Stomach (tissue), 9 donors: ENCODE results near the gene DLG4. TPM values are rescaled to one million over a fixed set of nuclear protein-coding genes. Genes with fewer than 3 reads are reported as not detected.
A peak's percentile ranks its signal among the peaks of the same experiment; 100 is the strongest.

ENCODE experiments used
- DNase-seq, 2 donors: peaks; one replicate each; pipeline versions ENCODE4 v3.0.0 to v3.0.0-alpha.2; 2013 to 2019
- H3K27ac ChIP-seq, 5 donors: fragments of 200-600 bp in 4 of 5; sonication (generic) in 4 of 5; one replicate each; pipeline ENCODE4 v1.5.1; 2013 to 2019; ENCODE audit warnings: mild to moderate bottlenecking in 1 of 5, moderate library complexity in 1 of 5
- H3K27me3 ChIP-seq, 3 donors: fragments of 200-600 bp; sonication (generic); one replicate each; pipeline ENCODE4 v1.5.1; 2017 to 2019; ENCODE audit warnings: mixed run types in 1 of 3
- H3K36me3 ChIP-seq, 4 donors: fragments of 200-600 bp; sonication (generic); 1 replicate in 3 of 4; 2 replicates in 1 of 4; pipeline ENCODE4 v1.5.1; 2016 to 2019
- H3K4me1 ChIP-seq, 4 donors: fragments of 200-600 bp; sonication (generic); one replicate each; pipeline ENCODE4 v1.5.1; 2016 to 2019
- H3K4me3 ChIP-seq, 4 donors: fragments of 200-600 bp; sonication (generic) in 3 of 4; one replicate each; pipeline ENCODE4 v1.5.1; 2016 to 2019; ENCODE audit warnings: mild to moderate bottlenecking in 1 of 4
- H3K9me3 ChIP-seq, 4 donors: fragments of 200-600 bp; sonication (generic); one replicate each; pipeline ENCODE4 v1.5.1; 2016 to 2019
- EP300 ChIP-seq: sonication (generic); formaldehyde crosslinking; IDR thresholded peaks from one replicate; pipeline ENCODE4 v1.6.1; 2017; ENCODE audit warnings: antibody characterized with exemption
- POLR2A ChIP-seq, 4 donors: fragments of 450-650 bp; IDR thresholded peaks; one replicate each; pipeline ENCODE4 v1.6.1; 2016; ENCODE audit warnings: antibody characterized with exemption in 4 of 4, control low read depth in 2 of 4, mild to moderate bottlenecking in 1 of 4, moderate library complexity in 1 of 4
- POLR2AphosphoS5 ChIP-seq, 3 donors: sonication (generic); formaldehyde crosslinking; IDR thresholded peaks; one replicate each; pipeline ENCODE4 v1.6.1; 2016; ENCODE audit warnings: antibody characterized with exemption in 3 of 3
- WGBS, 5 donors: extraction: QIAGEN DNeasy Blood & Tissue Kit in 3 of 5; methylation state at CpG; one replicate each; pipeline versions ENCODE4 v1.1.5 to v1.1.7; 2013 to 2018; 5-methylcytosine and 5-hydroxymethylcytosine counted together
- intact Hi-C: fragments of 100-400 bp; cut with DNase I; formaldehyde crosslinking; loops from one replicate; pipeline ENCODE4 v1.15.1; 2023; ENCODE audit warnings: low total_unique reads
- polyA plus RNA-seq, 3 donors: library from polyadenylated mRNA; stranded (reverse); fragments of 200-250 nt; gene quantifications; one replicate each; pipeline ENCODE4 v1.2.3, GENCODE V29; 2013
- total RNA-seq, 5 donors: library from RNA; depleted of rRNA; stranded (reverse); fragments of >200 nt; gene quantifications; one replicate each; pipeline versions ENCODE4 v1.1.0 to v1.2.3, GENCODE V29; 2014 to 2016
- TF ChIP-seq, protein P1 (sequence below), 7 experiments: fragments of 450-650 bp in 4 of 7; fragments of 200-600 bp in 3 of 7; sonication (generic) in 3 of 7; IDR thresholded peaks; one replicate each; pipeline ENCODE4 v1.5.1; 2016 to 2019; ENCODE audit warnings: antibody characterized with exemption in 7 of 7, control low read depth in 2 of 7, mild to moderate bottlenecking in 1 of 7
- donor health status: healthy with polysubstance abuse.
- donor health status: Bipolar disorder and iron deficiency.
- donor health status: healthy.

The DLG4 gene
- total and polyA plus RNA-seq, 8 donors: 3.2 to 26.3 (median 8.8) TPM

DNA sequence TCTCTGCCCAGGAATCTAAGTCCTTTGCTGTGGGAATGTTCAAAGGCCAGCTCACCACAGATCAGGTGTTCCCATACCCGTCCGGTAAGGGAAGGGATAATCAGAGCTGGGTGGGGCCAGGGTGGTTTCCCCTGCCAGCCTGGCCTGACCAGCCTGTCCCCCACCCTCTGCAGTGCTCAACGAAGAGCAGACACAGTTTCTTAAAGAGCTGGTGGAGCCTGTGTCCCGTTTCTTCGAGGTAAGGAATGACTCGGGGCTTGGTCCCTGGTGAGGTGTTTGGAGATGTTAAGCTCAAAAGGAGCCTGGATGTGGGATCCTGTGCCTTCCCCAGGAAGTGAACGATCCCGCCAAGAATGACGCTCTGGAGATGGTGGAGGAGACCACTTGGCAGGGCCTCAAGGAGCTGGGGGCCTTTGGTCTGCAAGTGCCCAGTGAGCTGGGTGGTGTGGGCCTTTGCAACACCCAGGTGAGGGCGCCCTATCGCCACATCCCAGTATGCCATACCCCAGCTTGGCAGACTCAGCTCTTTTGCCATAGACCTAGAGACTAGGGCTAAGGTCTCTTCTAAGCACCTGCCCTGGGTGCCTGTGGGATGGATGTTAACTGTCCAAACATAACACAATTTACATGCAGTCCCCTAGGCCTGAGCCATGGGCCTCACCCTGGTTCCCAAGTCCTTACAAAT is 1.1 kb upstream of the DLG4 start:
- Histone ChIP-seq H3K27me3 (peaks cover 0 to 12% (median 0%) of the 10 kb centered on the region in 3 donors), H3K27ac (peak overlapping the region; percentile 93 to 100 (median 98)), H3K36me3 (peaks cover 42 to 49% (median 47%) of the 10 kb centered on the region in 4 donors), H3K4me3 (peak overlapping the region; percentile 59 to 95 (median 83)), H3K4me1 (peaks cover 49 to 88% (median 67%) of the 10 kb centered on the region in 4 donors), H3K9me3 (no peaks in the 10 kb centered on the region)
- TF ChIP-seq, protein P1, sequence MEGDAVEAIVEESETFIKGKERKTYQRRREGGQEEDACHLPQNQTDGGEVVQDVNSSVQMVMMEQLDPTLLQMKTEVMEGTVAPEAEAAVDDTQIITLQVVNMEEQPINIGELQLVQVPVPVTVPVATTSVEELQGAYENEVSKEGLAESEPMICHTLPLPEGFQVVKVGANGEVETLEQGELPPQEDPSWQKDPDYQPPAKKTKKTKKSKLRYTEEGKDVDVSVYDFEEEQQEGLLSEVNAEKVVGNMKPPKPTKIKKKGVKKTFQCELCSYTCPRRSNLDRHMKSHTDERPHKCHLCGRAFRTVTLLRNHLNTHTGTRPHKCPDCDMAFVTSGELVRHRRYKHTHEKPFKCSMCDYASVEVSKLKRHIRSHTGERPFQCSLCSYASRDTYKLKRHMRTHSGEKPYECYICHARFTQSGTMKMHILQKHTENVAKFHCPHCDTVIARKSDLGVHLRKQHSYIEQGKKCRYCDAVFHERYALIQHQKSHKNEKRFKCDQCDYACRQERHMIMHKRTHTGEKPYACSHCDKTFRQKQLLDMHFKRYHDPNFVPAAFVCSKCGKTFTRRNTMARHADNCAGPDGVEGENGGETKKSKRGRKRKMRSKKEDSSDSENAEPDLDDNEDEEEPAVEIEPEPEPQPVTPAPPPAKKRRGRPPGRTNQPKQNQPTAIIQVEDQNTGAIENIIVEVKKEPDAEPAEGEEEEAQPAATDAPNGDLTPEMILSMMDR (IDR thresholded peaks at IDR 0.05): peak in 4 of 7 experiments; percentile 10 to 41 (median 16)
- no peak for TF ChIP-seq EP300
- TF ChIP-seq POLR2AphosphoS5 (IDR thresholded peaks at IDR 0.05): no peak
- peak; percentile 70 to 84 for DNase-seq
- WGBS, 5 donors: 13 to 27% (median 16%) methylated on average over 11 of the region's 11 CpGs
- intact Hi-C loops: no loop called here

DNA sequence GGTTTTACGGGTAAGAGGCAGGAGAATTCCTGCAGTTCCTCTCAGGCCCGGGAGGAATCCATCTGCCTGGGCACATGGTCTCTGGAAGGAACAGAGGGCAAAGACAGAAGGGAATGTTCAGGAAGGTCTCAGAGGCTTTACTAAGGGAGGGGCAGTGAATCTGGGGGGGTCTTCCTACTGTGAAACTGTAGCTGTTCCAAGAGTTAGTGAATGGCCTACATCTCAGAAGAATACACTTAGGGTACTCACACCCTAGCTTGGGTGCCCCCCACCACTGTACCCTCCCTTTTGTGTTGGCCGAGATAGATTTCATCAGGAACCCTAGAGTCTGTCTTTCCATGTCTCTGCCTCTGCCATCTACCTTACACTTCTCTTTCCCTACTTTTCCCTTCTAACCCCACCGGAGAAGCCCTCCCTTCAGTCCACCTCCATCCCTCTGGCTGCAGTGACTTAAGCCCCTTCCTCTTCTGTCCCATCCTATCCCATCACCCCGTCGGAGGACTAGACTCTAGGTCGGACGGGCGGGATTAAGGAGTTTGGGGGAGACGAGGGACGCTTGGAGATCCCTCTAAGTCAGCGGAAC is 316 bp downstream of the DLG4 start:
- Histone ChIP-seq H3K27ac (peak overlapping the region; percentile 93 to 100 (median 98)), H3K9me3 (no peaks in the 10 kb centered on the region), H3K36me3 (peaks cover 29 to 34% (median 33%) of the 10 kb centered on the region in 4 donors), H3K4me3 (peak overlapping the region; percentile 59 to 95 (median 83)), H3K27me3 (peaks cover 0 to 12% (median 0%) of the 10 kb centered on the region in 3 donors), H3K4me1 (peaks cover 54 to 90% (median 81%) of the 10 kb centered on the region in 4 donors)
- 18 to 20% (median 19%) methylated on average over 11 to 12 of the region's 12 CpGs for WGBS, 5 donors
- intact Hi-C loops: no loop called here
- no peak for DNase-seq
- TF ChIP-seq, protein P1 (IDR thresholded peaks at IDR 0.05): no peak
- TF ChIP-seq EP300: no peak
- no peak for TF ChIP-seq POLR2A (IDR thresholded peaks at IDR 0.05)
- TF ChIP-seq POLR2AphosphoS5 (IDR thresholded peaks at IDR 0.05): no peak

DNA sequence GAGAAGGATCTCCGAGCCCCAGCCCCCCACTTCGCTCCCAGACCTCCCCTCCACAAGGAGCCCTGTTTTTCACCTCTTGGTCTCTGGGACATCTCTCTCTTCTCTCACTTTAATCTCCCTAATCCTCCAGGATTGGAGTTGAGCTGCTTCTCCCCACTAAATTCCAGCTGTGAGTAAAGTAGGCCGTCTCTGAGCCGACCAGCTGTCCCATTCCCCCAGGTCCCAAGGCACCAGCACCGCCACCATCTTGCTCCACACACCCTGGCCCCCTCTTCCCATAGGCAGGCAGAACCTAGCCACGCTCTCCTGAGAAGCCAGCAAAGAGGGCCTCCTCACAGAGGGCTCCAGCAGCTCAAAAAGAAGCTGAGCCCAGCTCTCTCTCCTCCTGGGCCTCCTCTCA is 878 bp downstream of the DLG4 start:
- 69 to 85% (median 75%) methylated on average over 6 of the region's 6 CpGs for WGBS, 5 donors
- Histone ChIP-seq H3K27ac (peak overlapping the region in 4 of 5 donors; percentile 93 to 100 (median 97)), H3K36me3 (peaks cover 23 to 29% (median 27%) of the 10 kb centered on the region in 4 donors), H3K4me3 (peak overlapping the region in 1 of 4 donors; percentile 92), H3K9me3 (no peaks in the 10 kb centered on the region), H3K4me1 (peaks cover 56 to 91% (median 85%) of the 10 kb centered on the region in 4 donors), H3K27me3 (peaks cover 0 to 12% (median 0%) of the 10 kb centered on the region in 3 donors)
- DNase-seq: no peak
- TF ChIP-seq POLR2A (IDR thresholded peaks at IDR 0.05) (no peak), POLR2AphosphoS5 (IDR thresholded peaks at IDR 0.05) (no peak), EP300 (no peak)
- TF ChIP-seq, protein P1 (IDR thresholded peaks at IDR 0.05): no peak
- intact Hi-C loops: no loop called here

DNA sequence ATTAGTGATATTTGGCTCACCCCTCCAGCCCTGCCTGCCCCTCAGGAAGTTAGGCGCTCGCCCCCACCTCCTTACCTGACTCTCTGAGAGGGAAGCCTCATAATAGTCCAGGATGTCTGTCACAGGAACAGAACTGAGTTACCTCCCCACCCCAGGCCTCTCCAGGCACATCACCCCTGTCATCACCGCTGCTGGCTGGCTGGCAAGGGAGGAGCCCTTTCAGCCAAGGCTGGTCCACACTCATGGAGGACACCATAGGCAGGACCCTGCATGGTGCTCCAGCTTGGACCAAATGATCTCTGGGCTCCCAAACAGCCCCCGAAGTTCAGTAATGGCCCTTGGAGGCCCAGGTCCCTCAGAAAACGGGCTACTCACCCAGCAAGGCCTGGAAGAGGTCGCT is 1.5 kb downstream of the DLG4 start:
- DNase-seq: no peak
- intact Hi-C loops: no loop called here
- Histone ChIP-seq H3K27me3 (peaks cover 0 to 12% (median 0%) of the 10 kb centered on the region in 3 donors), H3K9me3 (no peaks in the 10 kb centered on the region), H3K4me1 (peaks cover 59 to 96% (median 90%) of the 10 kb centered on the region in 4 donors), H3K4me3 (peak overlapping the region in 3 of 4 donors; percentile 52 to 60 (median 57)), H3K36me3 (peaks cover 17 to 23% (median 21%) of the 10 kb centered on the region in 4 donors), H3K27ac (peak overlapping the region; percentile 8 to 100 (median 96))
- TF ChIP-seq, protein P1 (IDR thresholded peaks at IDR 0.05): no peak
- TF ChIP-seq POLR2AphosphoS5 (IDR thresholded peaks at IDR 0.05) (no peak), POLR2A (IDR thresholded peaks at IDR 0.05) (no peak)
- 61 to 68% (median 64%) methylated on average over 6 of the region's 6 CpGs for WGBS, 5 donors
